ENCODE results near the gene HDAC6. TPM values are rescaled to one million over a fixed set of nuclear protein-coding genes. Genes with fewer than 3 reads are reported as not detected.

The HDAC6 gene
- total RNA-seq (ENCODE audit: insufficient read depth, low replicate concordance): 53.7 TPM

DNA sequence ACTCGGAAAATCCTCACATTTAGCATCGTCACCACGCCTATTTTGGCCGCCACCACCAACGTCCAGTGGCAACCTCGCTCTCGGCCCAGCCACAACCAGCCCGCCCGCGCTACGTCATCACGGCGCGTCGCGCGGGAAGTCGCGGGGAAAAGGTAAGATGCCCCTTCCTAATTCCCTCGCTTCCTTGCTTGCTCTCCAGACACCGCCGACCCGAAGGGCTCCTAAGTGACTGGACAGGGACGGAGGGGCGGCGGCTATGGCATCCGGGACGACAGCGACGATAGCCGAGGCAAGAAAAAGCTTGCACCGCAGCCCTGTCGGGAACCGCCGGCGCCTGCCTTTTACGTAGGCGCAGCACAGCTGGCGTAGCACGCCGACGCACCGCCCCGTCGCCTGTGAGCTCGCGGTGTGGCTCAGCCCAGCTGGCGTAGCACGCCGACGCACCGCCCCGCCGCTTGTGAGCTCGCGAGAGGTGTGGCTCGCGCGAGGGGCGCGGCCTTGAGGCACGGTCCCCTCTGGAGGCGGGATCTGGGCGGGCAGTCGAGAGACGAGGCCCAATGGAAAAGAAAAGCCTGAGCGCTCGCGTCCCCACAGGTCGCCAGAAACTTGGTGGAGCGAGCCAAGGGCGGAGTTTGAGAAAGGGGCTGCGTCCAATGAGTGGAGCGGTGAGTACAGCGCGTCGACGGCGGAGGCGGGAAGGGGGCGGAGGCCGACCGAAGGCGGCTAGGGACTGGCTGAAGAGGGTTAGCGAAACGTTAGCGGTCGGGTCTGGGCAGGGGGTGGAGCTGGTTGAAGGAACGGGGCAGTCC, at the start of gene HDAC6:
TSS of gene HDAC6 (plus strand) at position 788 of the 809 bp plus-strand sequence. CDS start 626 bp downstream, outside the sequence.
- peak; percentile 99 for DNase-seq (ENCODE audit: low spot score)

- DNase-seq (ENCODE audit: low spot score): no peak
Observed at GRCh38 chrX:48752498-48752897, 49.4 kb upstream of the HDAC6 start.

GRCh38 chrX:48753708-48754228, 48.1 kb upstream of the HDAC6 start:
- DNase-seq (ENCODE audit: low spot score): no peak

DNA sequence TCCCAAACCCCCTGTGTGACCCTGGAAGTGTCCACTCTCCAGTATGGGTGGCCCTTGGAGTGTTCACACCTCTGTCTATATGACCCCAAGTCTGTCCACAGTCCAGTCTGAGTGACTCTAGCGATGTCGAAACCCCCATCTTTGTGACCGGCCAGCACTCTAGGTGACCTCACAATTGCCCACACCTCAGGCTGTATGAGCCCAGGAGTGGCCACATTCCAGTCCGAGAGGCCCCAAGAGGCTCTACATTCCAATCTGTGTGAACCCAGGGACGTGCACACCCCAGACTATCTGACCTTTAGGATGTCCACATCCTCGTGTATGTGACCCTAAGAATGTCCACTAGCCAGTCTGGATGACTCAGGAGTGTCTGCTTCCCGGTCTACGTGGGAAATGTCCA, 47.6 kb upstream of the HDAC6 start:
- no peak for DNase-seq (ENCODE audit: low spot score)

DNA sequence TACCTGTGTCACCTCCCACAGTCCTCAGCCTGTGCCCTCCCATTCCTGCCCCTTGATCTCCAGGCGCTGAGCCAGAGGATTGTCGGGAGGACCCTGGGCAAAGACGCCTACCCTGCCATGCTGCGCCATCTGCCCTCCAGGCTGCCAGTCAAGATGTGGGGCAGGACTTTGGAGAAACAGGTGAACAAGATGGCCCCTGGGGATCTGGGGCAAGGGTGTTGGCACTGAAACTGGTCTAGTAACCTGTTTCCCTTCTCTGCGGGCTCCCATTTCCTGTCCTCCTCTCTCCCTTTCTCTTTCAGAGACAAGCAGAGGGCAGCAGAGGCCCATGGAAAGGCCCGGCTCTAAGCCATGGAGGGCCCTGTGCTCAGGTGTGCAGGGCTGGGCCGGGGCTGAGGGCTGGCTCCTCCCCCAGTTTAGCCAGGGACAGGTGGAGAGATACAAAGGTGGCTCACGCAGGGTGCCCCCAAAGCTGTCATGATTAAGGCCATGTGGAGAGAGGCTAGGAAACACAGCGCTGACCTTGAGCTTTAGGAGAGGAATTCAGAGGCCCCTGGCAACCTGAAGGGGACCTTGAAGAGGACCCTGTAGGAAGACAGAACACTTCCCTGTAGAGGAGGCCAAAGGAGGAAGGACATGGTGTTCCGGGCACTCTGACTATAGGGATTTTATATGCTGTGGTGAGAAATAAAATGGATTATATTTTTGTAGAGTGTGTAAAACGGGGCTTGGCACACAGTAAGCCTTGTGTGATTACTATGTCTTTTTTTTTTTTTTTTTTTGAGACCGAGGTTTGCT, 40.0 kb upstream of the HDAC6 start, which contains the start of gene GLOD5:
TSS of gene GLOD5 (plus strand) at position 74 of the 798 bp plus-strand sequence. CDS start at position 118, 44 bp downstream.
- DNase-seq (ENCODE audit: low spot score): peak; percentile 31

GRCh38 chrX:48769230-48769629, 32.6 kb upstream of the HDAC6 start:
- no peak for DNase-seq (ENCODE audit: low spot score)

DNA sequence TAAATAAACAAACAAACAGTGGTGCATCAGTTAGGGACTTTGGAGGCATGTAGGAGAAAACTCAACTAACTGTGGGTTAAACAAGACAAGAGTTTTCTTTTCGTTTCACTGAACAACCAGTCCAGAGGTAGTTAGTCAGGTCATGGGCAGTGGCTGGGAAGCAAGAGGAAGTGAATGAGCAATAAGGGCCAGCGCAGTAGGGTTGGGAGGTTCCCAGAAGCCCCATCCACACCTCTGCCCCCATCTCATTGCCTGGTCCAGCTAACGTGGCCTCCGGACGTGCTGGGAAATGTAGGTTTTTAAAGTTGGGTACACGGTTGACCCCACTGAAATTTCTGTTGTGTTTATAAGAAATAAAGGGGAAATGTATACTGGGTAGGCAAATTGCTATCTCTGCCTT, 31.6 kb upstream of the HDAC6 start:
- DNase-seq (ENCODE audit: low spot score): no peak

- DNase-seq (ENCODE audit: low spot score): no peak
Observed at GRCh38 chrX:48772602-48773001, 29.3 kb upstream of the HDAC6 start.

- DNase-seq (ENCODE audit: low spot score): no peak
Observed at GRCh38 chrX:48776818-48777439, 24.9 kb upstream of the HDAC6 start.

DNA sequence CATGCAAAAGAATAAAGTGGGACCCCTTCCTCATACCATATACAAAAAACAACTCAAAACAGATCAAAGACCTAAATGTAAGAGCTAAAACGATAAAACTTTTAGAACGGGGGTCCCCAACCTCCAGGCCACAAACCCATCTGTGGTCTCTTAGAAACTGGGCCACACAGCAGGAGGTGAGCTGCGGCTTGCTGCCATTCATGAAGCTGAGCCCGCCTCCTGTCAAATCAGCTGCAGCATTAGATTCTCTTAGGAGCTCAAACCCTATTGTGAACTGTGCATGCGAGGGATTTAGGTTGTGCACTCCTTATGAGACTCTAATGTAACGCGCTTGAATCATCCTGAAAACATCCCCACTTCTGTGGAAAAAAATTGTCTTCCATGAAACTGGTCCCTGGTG, 22.5 kb upstream of the HDAC6 start:
- DNase-seq (ENCODE audit: low spot score): no peak

DNA sequence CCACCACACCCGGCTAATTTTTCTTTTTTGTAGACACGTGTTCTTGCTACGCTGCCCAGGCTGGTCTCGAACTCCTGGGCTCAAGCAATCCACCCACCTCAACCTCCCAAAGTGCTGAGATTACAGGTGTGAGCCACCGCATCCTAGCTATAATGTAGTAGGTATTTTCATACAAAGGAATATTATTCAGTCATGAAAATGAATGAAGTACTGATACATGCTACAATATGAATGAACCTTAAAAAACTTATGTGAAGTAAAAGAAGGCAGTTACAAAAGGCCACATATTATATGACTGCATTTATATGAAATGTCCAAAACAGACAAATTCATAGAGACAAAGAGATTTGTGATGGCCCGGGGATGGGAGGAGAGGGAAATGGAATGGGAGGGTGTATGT, 20.2 kb upstream of the HDAC6 start:
- no peak for DNase-seq (ENCODE audit: low spot score)

DNA sequence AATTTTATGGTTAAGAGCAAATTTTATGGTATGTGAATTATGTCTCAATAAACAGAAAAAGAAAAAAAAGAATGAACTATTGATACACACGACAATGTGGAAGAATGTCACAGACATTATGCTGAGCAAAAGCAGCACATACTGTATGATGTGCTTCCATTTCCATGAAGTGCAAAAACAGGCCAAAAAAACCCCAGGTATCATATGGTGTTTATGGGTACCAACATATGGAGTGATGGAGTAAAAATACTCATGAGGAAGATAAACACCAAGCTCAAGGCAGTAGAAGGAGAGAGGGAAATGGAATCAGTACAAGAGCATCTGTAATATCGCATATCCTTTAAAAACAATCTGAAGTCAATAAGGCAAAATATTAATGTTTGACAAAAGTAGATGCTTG, 19.7 kb upstream of the HDAC6 start:
- DNase-seq (ENCODE audit: low spot score): no peak

GRCh38 chrX:48782795-48783194, 19.1 kb upstream of the HDAC6 start:
- DNase-seq (ENCODE audit: low spot score): no peak

GRCh38 chrX:48784726-48785125, 17.1 kb upstream of the HDAC6 start:
- DNase-seq (ENCODE audit: low spot score): no peak

- no peak for DNase-seq (ENCODE audit: low spot score)
Observed at GRCh38 chrX:48785186-48785539, 16.7 kb upstream of the HDAC6 start.

GRCh38 chrX:48785540-48786214, 16.2 kb upstream of the HDAC6 start:
- no peak for DNase-seq (ENCODE audit: low spot score)

DNA sequence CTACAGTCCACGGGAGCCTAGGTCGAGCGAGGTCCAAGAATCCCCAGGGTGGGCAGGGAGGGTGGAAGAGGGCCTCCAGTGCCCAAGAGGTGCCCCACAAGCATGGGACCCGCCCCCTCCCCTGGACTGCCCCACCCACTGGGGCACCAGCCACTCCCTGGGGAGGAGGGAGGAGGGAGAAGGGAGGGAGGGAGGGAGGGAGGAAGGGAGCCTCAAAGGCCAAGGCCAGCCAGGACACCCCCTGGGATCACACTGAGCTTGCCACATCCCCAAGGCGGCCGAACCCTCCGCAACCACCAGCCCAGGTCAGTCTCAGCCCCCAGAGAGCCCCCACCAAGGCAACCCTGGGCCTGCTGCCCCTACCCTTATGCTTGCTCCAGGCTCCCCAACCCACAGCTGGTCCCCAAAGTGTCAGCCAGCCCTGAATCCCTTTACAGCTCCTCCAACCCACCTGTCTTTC, 15.5 kb upstream of the HDAC6 start, which contains the start of gene GATA1:
TSS of gene GATA1 (plus strand) at position 250 of the 460 bp plus-strand sequence. CDS start 4,520 bp downstream, outside the sequence.
- DNase-seq (ENCODE audit: low spot score): no peak

DNA sequence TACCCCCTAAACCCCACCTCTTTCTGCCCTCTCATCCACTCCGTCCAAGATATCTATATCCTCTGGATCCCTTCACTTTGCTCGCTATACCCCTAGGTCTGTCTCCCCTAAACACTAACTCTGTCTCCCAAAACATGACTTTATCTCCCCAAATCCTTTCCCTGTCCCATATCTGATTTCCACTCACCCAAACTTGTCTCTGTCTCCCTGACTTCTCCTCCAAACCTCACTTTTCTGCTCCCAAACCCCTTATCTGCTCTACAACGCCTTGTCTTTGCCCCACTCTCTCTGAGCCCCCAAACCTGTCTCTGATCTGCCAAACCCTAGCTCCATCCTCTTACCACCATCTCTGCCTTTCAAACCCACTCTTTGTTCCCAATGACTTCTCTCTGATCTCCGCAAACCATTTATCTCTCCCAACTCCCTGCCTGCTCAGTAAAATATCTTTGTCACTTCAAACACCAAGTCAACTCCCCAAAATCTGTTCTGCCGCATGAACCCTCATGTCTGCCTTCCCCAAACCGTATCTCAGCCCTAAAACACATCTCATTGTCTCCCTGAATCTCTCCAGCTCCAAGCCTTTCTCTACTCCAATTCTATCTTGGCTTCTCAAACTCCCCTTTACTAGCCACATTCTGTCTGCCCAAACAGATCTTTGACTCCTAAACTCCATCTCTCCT, 14.9 kb upstream of the HDAC6 start:
- no peak for DNase-seq (ENCODE audit: low spot score)

- DNase-seq (ENCODE audit: low spot score): no peak
Observed at GRCh38 chrX:48787505-48788443, 14.1 kb upstream of the HDAC6 start.

Data from umbilical cord (tissue), 2 donors.